HG02678 (cell line): ENCODE data around the gene HRCT1.
"Not testable (repeated sequence)": the region's sequence is repeated elsewhere in the genome, so short reads cannot be mapped to it uniquely, and the experiment has no call there.

ENCODE experiments used
- ATAC-seq: cut with Tn5 transposase; IDR thresholded peaks from one replicate; pipeline ENCODE4 v1.9.1; 2021; ENCODE audit warnings: mild to moderate bottlenecking, moderate library complexity; ENCODE audit not compliant: unreplicated experiment

The HRCT1 gene

GRCh38 chr9:35892051-35892450, 14.0 kb upstream of the HRCT1 start:
- no peak for ATAC-seq

GRCh38 chr9:35896570-35896969, 9.4 kb upstream of the HRCT1 start:
- no peak for ATAC-seq

- not testable (repeated sequence) for ATAC-seq
Measured at GRCh38 chr9:35897376-35898099, 8.5 kb upstream of the HRCT1 start.

GRCh38 chr9:35898337-35898736, 7.7 kb upstream of the HRCT1 start:
- no peak for ATAC-seq

GRCh38 chr9:35899021-35899420, 7.0 kb upstream of the HRCT1 start:
- no peak for ATAC-seq

GRCh38 chr9:35903049-35903448, 3.0 kb upstream of the HRCT1 start:
- ATAC-seq: no peak

- ATAC-seq: no peak
Measured at GRCh38 chr9:35904338-35904737, 1.7 kb upstream of the HRCT1 start.

GRCh38 chr9:35905051-35905781, 786 bp upstream of the HRCT1 start:
- ATAC-seq: no peak

GRCh38 chr9:35906923-35907699, 1.1 kb downstream of the HRCT1 start:
- ATAC-seq: no peak

- no peak for ATAC-seq
Measured at GRCh38 chr9:35907711-35908503, 1.9 kb downstream of the HRCT1 start.

- no peak for ATAC-seq
Measured at GRCh38 chr9:35908504-35909125, 2.6 kb downstream of the HRCT1 start.

GRCh38 chr9:35909274-35909673, 3.3 kb downstream of the HRCT1 start, which contains the start of gene SPAAR:
Gene SPAAR (plus strand): TSS chr9:35909490. CDS start chr9:35910464, 974 bp downstream.
- ATAC-seq: no peak

- no peak for ATAC-seq
Measured at GRCh38 chr9:35909687-35910612, 3.9 kb downstream of the HRCT1 start.

- ATAC-seq: no peak
Measured at GRCh38 chr9:35910613-35911359, 4.8 kb downstream of the HRCT1 start.

GRCh38 chr9:35911690-35912089, 5.7 kb downstream of the HRCT1 start:
- no peak for ATAC-seq

GRCh38 chr9:35912791-35913400, 6.9 kb downstream of the HRCT1 start:
- ATAC-seq: no peak

- ATAC-seq: not testable (repeated sequence)
Measured at GRCh38 chr9:35913429-35913828, 7.4 kb downstream of the HRCT1 start.

- no peak for ATAC-seq
Measured at GRCh38 chr9:35914301-35914807, 8.4 kb downstream of the HRCT1 start.
